ENCODE results near the gene GLCCI1. TPM values are rescaled to one million over a fixed set of nuclear protein-coding genes. Genes with fewer than 3 reads are reported as not detected.

The GLCCI1 gene
- polyA plus RNA-seq, 1 donor (not counting 4 experiments of a cell fraction or from before 2014, with no cell fraction given) = 3.4 TPM

GRCh38 chr7:8003077-8003476 is 34.5 kb downstream of the GLCCI1 start:
- H3K27me3 ChIP-seq (ENCODE audit: control insufficient read depth, extremely low read depth, insufficient read depth, low read length) = no peaks in the 10 kb centered on the region
- H3K4me3 ChIP-seq (ENCODE audit: control insufficient read depth in 2 of 3, extremely low read depth in 1 of 3, insufficient read depth in 2 of 3, low read depth in 1 of 3, low read length in 3 of 3) = no peak overlapping the region
- no peak overlapping the region for H3K4me2 ChIP-seq (ENCODE audit: control insufficient read depth, extremely low read depth, insufficient read depth, low read depth, low read length)
- H3K27ac ChIP-seq (ENCODE audit: control insufficient read depth, insufficient read depth, low read length) = no peak overlapping the region
- H3K36me3 ChIP-seq (ENCODE audit: control insufficient read depth in 2 of 2, extremely low read depth in 1 of 2, insufficient read depth in 2 of 2, low read length in 2 of 2) = no peaks in the 10 kb centered on the region
- H3K9me1 ChIP-seq (ENCODE audit: control insufficient read depth, extremely low read depth, insufficient read depth, low read length) = no peaks in the 10 kb centered on the region
- H3K9ac ChIP-seq (ENCODE audit: control insufficient read depth, extremely low read depth, insufficient read depth, low read length) = no peak overlapping the region
- no peaks in the 10 kb centered on the region for H3K4me1 ChIP-seq (ENCODE audit: control insufficient read depth, extremely low read depth, insufficient read depth, low read length)
- H3K79me2 ChIP-seq (ENCODE audit: control insufficient read depth, insufficient read depth, low read length) = no peaks in the 10 kb centered on the region
- dilution Hi-C loops (cut with MboI; ENCODE audit: extremely low pct_ligation_motif_present, low sequenced_read_pairs) = no loop called here
- no peaks in the 10 kb centered on the region for H3K9me3 ChIP-seq (ENCODE audit: control insufficient read depth, low read depth, low read length)
- FAIRE-seq = no peak
- TF ChIP-seq EZH2 (IDR thresholded peaks at IDR 0.05; ENCODE audit: low read length) = no peak
- no peak for TF ChIP-seq CTCF (optimal IDR thresholded peaks at IDR 0.05 in 1 of 3, IDR thresholded peaks at IDR 0.05 in 1 of 3, conservative IDR thresholded peaks at IDR 0.05 in 1 of 3; ENCODE audit: extremely low read depth in 1 of 3, insufficient read depth in 2 of 3, low read length in 3 of 3)
- H2AFZ ChIP-seq (ENCODE audit: control insufficient read depth, low read length) = no peak overlapping the region
- H4K20me1 ChIP-seq (ENCODE audit: control insufficient read depth, extremely low read depth, insufficient read depth, low read length) = no peaks in the 10 kb centered on the region
- no peak for DNase-seq (ENCODE audit: low read depth, low spot score)

DNA sequence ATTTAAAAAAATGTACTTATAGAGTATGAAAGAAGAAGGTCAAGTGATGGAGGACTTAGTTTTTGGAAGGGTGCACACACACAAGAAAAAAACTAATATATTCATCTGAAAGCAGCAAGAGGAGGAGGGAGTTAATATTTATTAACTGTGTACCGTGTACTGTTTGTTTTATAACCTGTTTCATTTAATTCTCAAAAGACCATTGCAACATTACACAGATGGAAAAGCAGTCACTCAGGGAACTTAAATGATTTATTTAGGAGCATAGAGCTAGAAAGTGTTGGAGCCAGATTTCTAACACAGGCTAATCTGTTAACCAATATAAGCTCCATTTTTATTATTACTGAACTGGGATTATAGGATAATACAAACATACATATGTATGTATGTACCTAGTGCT is 36.7 kb downstream of the GLCCI1 start:
- Histone ChIP-seq H3K4me1 (ENCODE audit: control insufficient read depth, extremely low read depth, insufficient read depth, low read length) (no peaks in the 10 kb centered on the region), H2AFZ (ENCODE audit: control insufficient read depth, low read length) (no peak overlapping the region), H3K9me1 (ENCODE audit: control insufficient read depth, extremely low read depth, insufficient read depth, low read length) (no peaks in the 10 kb centered on the region), H3K79me2 (ENCODE audit: control insufficient read depth, insufficient read depth, low read length) (no peaks in the 10 kb centered on the region), H3K9me3 (ENCODE audit: control insufficient read depth, low read depth, low read length) (no peaks in the 10 kb centered on the region), H3K9ac (ENCODE audit: control insufficient read depth, extremely low read depth, insufficient read depth, low read length) (no peak overlapping the region), H3K4me2 (ENCODE audit: control insufficient read depth, extremely low read depth, insufficient read depth, low read depth, low read length) (no peak overlapping the region), H3K36me3 (ENCODE audit: control insufficient read depth in 2 of 2, extremely low read depth in 1 of 2, insufficient read depth in 2 of 2, low read length in 2 of 2) (no peaks in the 10 kb centered on the region), H4K20me1 (ENCODE audit: control insufficient read depth, extremely low read depth, insufficient read depth, low read length) (no peaks in the 10 kb centered on the region), H3K4me3 (ENCODE audit: control insufficient read depth in 2 of 3, extremely low read depth in 1 of 3, insufficient read depth in 2 of 3, low read depth in 1 of 3, low read length in 3 of 3) (no peak overlapping the region), H3K27me3 (ENCODE audit: control insufficient read depth, extremely low read depth, insufficient read depth, low read length) (no peaks in the 10 kb centered on the region), H3K27ac (ENCODE audit: control insufficient read depth, insufficient read depth, low read length) (no peak overlapping the region)
- dilution Hi-C loops (cut with MboI; ENCODE audit: extremely low pct_ligation_motif_present, low sequenced_read_pairs) = no loop called here
- FAIRE-seq (no peak), DNase-seq (ENCODE audit: low read depth, low spot score) (no peak)
- TF ChIP-seq CTCF (optimal IDR thresholded peaks at IDR 0.05 in 1 of 3, IDR thresholded peaks at IDR 0.05 in 1 of 3, conservative IDR thresholded peaks at IDR 0.05 in 1 of 3; ENCODE audit: extremely low read depth in 1 of 3, insufficient read depth in 2 of 3, low read length in 3 of 3) (no peak), EZH2 (IDR thresholded peaks at IDR 0.05; ENCODE audit: low read length) (no peak)

Measured in keratinocyte (primary cell).